Esophagus muscularis mucosa (tissue), 4 donors: ENCODE measurements around the gene LIAS. TPM values are rescaled to one million over a fixed set of nuclear protein-coding genes. Genes with fewer than 3 reads are reported as not detected.
"Not testable (repeated sequence)": the region's sequence is repeated elsewhere in the genome, so short reads cannot be mapped to it uniquely, and the experiment has no call there.

Source experiments
- DNase-seq: peaks from one replicate; pipeline ENCODE4 v3.0.0-alpha.2; 2017; ENCODE audit errors: extremely low spot score
- H3K27ac ChIP-seq, 4 donors: fragments of 200-600 bp; sonication (generic); replicated peaks in 1 of 4; 1 replicate in 3 of 4; 2 replicates in 1 of 4; pipeline ENCODE4 v1.5.1; 2016 to 2019; ENCODE audit warnings: mild to moderate bottlenecking in 1 of 4
- H3K27me3 ChIP-seq, 4 donors: fragments of 200-600 bp; sonication (generic); one replicate each; pipeline versions ENCODE4 v1.5.1 to v1.6.0; 2016 to 2019
- H3K36me3 ChIP-seq, 4 donors: fragments of 200-600 bp; sonication (generic); one replicate each; pipeline ENCODE4 v1.5.1; 2016 to 2019
- H3K4me1 ChIP-seq, 4 donors: fragments of 200-600 bp; sonication (generic); one replicate each; pipeline ENCODE4 v1.5.1; 2016 to 2019
- H3K4me3 ChIP-seq, 4 donors: fragments of 200-600 bp; sonication (generic); 1 replicate in 2 of 4; 2 replicates in 2 of 4; pipeline ENCODE4 v1.5.1; 2016 to 2019; ENCODE audit warnings: mild to moderate bottlenecking in 4 of 4, moderate library complexity in 1 of 4
- H3K9me3 ChIP-seq, 4 donors: fragments of 200-600 bp; sonication (generic); 1 replicate in 3 of 4; 2 replicates in 1 of 4; pipeline ENCODE4 v1.5.1; 2016 to 2019
- CTCF ChIP-seq, 3 experiments: fragments of 200-600 bp in 2 of 3; fragments of 450-650 bp in 1 of 3; sonication (generic) in 2 of 3; IDR thresholded peaks; one replicate each; pipeline ENCODE4 v1.5.1; 2017 to 2019; ENCODE audit warnings: antibody characterized with exemption in 3 of 3, mild to moderate bottlenecking in 2 of 3, moderate library complexity in 1 of 3
- EP300 ChIP-seq: sonication (generic); formaldehyde crosslinking; IDR thresholded peaks from one replicate; pipeline ENCODE4 v1.6.1; 2017; ENCODE audit warnings: antibody characterized with exemption
- POLR2A ChIP-seq: fragments of 450-650 bp; IDR thresholded peaks from one replicate; pipeline ENCODE4 v1.6.1; 2017; ENCODE audit warnings: antibody characterized with exemption, moderate library complexity, mild to moderate bottlenecking, low read depth
- POLR2AphosphoS5 ChIP-seq, 2 donors: sonication (generic); formaldehyde crosslinking; IDR thresholded peaks; one replicate each; pipeline ENCODE4 v1.6.1; 2017; ENCODE audit warnings: antibody characterized with exemption in 2 of 2
- WGBS: methylation state at CpG from one replicate; pipeline ENCODE4 v1.1.5; 2018; 5-methylcytosine and 5-hydroxymethylcytosine counted together
- intact Hi-C: fragments of 100-400 bp; cut with DNase I; formaldehyde crosslinking; loops from one replicate; pipeline ENCODE4 v1.15.1; 2023
- total RNA-seq, 4 donors: library from RNA; depleted of rRNA; stranded (reverse); fragments of >200 nt; gene quantifications; one replicate each; pipeline versions ENCODE4 v1.1.0 to v1.2.1, GENCODE V29; 2016

Gene LIAS
- total RNA-seq, 4 donors from 2014 or later: 8.5 to 11.6 (median 9.7) TPM

- TF ChIP-seq CTCF (IDR thresholded peaks at IDR 0.05): no peak
- H3K27ac ChIP-seq: no peak overlapping the region
- DNase-seq: no peak
- H3K9me3 ChIP-seq: no peaks in the 10 kb centered on the region
- 100% methylated on average over 5 of the region's 5 CpGs for WGBS
- H3K36me3 ChIP-seq: peaks cover 47 to 90% (median 73%) of the 10 kb centered on the region in 4 donors
- intact Hi-C loops: no loop called here
- no peaks in the 10 kb centered on the region for H3K4me1 ChIP-seq
- H3K27me3 ChIP-seq: no peaks in the 10 kb centered on the region
- no peak overlapping the region for H3K4me3 ChIP-seq
Measured at GRCh38 chr4:39510348-39510929, 51.6 kb downstream of the LIAS start.

GRCh38 chr4:39514266-39514665 is 55.4 kb downstream of the LIAS start:
- H3K27ac ChIP-seq, H3K4me3 ChIP-seq, H3K4me1 ChIP-seq, H3K9me3 ChIP-seq, DNase-seq, H3K27me3 ChIP-seq, intact Hi-C loops: not testable (repeated sequence)
- WGBS: 100% methylated on average over 1 of the region's 1 CpG
- peaks cover 23 to 80% (median 55%) of the 10 kb centered on the region in 4 donors for H3K36me3 ChIP-seq

GRCh38 chr4:39514888-39515401 is 56.1 kb downstream of the LIAS start:
- WGBS: 94% methylated on average over 4 of the region's 4 CpGs
- H3K4me1 ChIP-seq: no peaks in the 10 kb centered on the region
- TF ChIP-seq POLR2AphosphoS5 (IDR thresholded peaks at IDR 0.05): no peak
- no peak for TF ChIP-seq CTCF (IDR thresholded peaks at IDR 0.05)
- TF ChIP-seq EP300: no peak
- no peak for TF ChIP-seq POLR2A
- no peaks in the 10 kb centered on the region for H3K9me3 ChIP-seq
- H3K27ac ChIP-seq: no peak overlapping the region
- no peak overlapping the region for H3K4me3 ChIP-seq
- H3K27me3 ChIP-seq: no peaks in the 10 kb centered on the region
- intact Hi-C loops: no loop called here
- peaks cover 17 to 80% (median 51%) of the 10 kb centered on the region in 4 donors for H3K36me3 ChIP-seq
- DNase-seq: no peak

GRCh38 chr4:39515669-39516401 is 57.0 kb downstream of the LIAS start:
- 98% methylated on average over 14 of the region's 14 CpGs for WGBS
- peaks cover 8 to 75% (median 43%) of the 10 kb centered on the region in 4 donors for H3K36me3 ChIP-seq
- intact Hi-C loops: not testable (repeated sequence)

GRCh38 chr4:39516407-39516966 is 57.6 kb downstream of the LIAS start:
- intact Hi-C loops: no loop called here
- H3K4me1 ChIP-seq: no peaks in the 10 kb centered on the region
- no peak overlapping the region for H3K4me3 ChIP-seq
- no peak overlapping the region for H3K27ac ChIP-seq
- no peaks in the 10 kb centered on the region for H3K27me3 ChIP-seq
- 97% methylated on average over 2 of the region's 2 CpGs for WGBS
- H3K9me3 ChIP-seq: no peaks in the 10 kb centered on the region
- TF ChIP-seq CTCF (IDR thresholded peaks at IDR 0.05) (no peak), POLR2AphosphoS5 (IDR thresholded peaks at IDR 0.05) (no peak), POLR2A (no peak), EP300 (no peak)
- DNase-seq: no peak
- H3K36me3 ChIP-seq: peaks cover 6 to 69% (median 39%) of the 10 kb centered on the region in 4 donors

More at GRCh38 chr4:39515669-39516401, 57.0 kb downstream of the LIAS start:
- DNase-seq, H3K4me3 ChIP-seq, H3K27ac ChIP-seq, H3K9me3 ChIP-seq, H3K27me3 ChIP-seq, H3K4me1 ChIP-seq: not testable (repeated sequence)
